Heart right ventricle (tissue), 16 donors: ENCODE results near the gene CX3CL1. TPM values are rescaled to one million over a fixed set of nuclear protein-coding genes. Genes with fewer than 3 reads are reported as not detected.

Source experiments
- ATAC-seq, 8 donors: fragments of 200-7000 bp; cut with Tn5 transposase; one replicate each; pipeline ENCODE4 v1.9.1; 2020; ENCODE audit warnings: mild to moderate bottlenecking in 8 of 8, moderate library complexity in 8 of 8, moderate number of reproducible peaks in 1 of 8
- DNase-seq, 2 donors: peaks; one replicate each; pipeline ENCODE4 v3.0.0-alpha.2; 2020
- H3K27ac ChIP-seq, 10 donors: fragments of 200-600 bp; sonication (generic) in 2 of 10; one replicate each; pipeline versions ENCODE4 v1.5.0 to v1.8.0; 2020 to 2022; ENCODE audit warnings: mild to moderate bottlenecking in 3 of 10
- H3K27me3 ChIP-seq, 7 donors: fragments of 200-600 bp; one replicate each; pipeline ENCODE4 v1.8.0; 2021 to 2022; ENCODE audit warnings: mild to moderate bottlenecking in 2 of 7
- H3K36me3 ChIP-seq, 9 donors: fragments of 200-600 bp; sonication (generic) in 1 of 9; one replicate each; pipeline versions ENCODE4 v1.5.0 to v1.8.0; 2020 to 2022; ENCODE audit warnings: mild to moderate bottlenecking in 2 of 9
- H3K4me1 ChIP-seq, 9 donors: fragments of 200-600 bp; sonication (generic) in 1 of 9; one replicate each; pipeline versions ENCODE4 v1.5.0 to v1.8.0; 2020 to 2022; ENCODE audit warnings: mild to moderate bottlenecking in 4 of 9
- H3K4me3 ChIP-seq, 10 donors: fragments of 200-600 bp; sonication (generic) in 2 of 10; one replicate each; pipeline versions ENCODE4 v1.5.0 to v1.8.0; 2020 to 2022; ENCODE audit warnings: mild to moderate bottlenecking in 7 of 10, moderate library complexity in 2 of 10
- H3K9me3 ChIP-seq, 11 donors: fragments of 200-600 bp in 10 of 11; sonication (generic) in 2 of 11; one replicate each; pipeline versions ENCODE4 v1.5.0 to v1.8.0; 2013 to 2022; ENCODE audit warnings: mild to moderate bottlenecking in 2 of 11, control low read depth in 1 of 11, moderate library complexity in 1 of 11
- CTCF ChIP-seq, 9 donors: fragments of 200-600 bp; sonication (generic) in 2 of 9; IDR thresholded peaks; one replicate each; pipeline versions ENCODE4 v1.5.0 to v1.8.0; 2021 to 2022; ENCODE audit warnings: antibody characterized with exemption in 9 of 9, mild to moderate bottlenecking in 5 of 9, moderate library complexity in 1 of 9
- WGBS, 2 donors: extraction: QIAGEN DNeasy Blood & Tissue Kit; methylation state at CpG; one replicate each; pipeline ENCODE4 v1.1.7; 2013; ENCODE audit warnings: inconsistent platforms in 1 of 2; 5-methylcytosine and 5-hydroxymethylcytosine counted together
- intact Hi-C, 10 donors: fragments of 100-400 bp; cut with DNase I; formaldehyde crosslinking; loops; one replicate each; pipeline versions ENCODE4 v1.11.1 to v1.14.2; 2022
- polyA plus RNA-seq, 2 donors: library from polyadenylated mRNA; stranded (reverse); fragments of 200-250 nt; gene quantifications; one replicate each; pipeline ENCODE4 v1.2.3, GENCODE V29; 2013
- total RNA-seq, 10 donors: library from RNA; stranded (reverse); fragmentation: NEBNext Ultra II Directional in 3 of 10; extraction: Animal tissue kit (Norgen Biotek cat#: 25700) in 3 of 10; gene quantifications; one replicate each; pipeline versions ENCODE4 v1.2.1 to v1.2.4, GENCODE V29; 2021 to 2023
- donor health status: Arrhythmogenic right ventricular cardiomyopathy.
- donor health status: ischemic (EF 13 %, LVEDD 7.1; RV severe dilation, severe dysfunction).
- donor health status: healthy with polysubstance abuse.
- donor health status: DM: no; HTN: yes; CAD: no.
- donor health status: DM: no; HTN: no; CAD: no.
- donor health status: ischemic (EF 25% LVEDD 6.9; RV normal size, moderate dysfunction).
- donor health status: ischemic (EF 25% LVEDD 5.7; RV mildly dilated, moderate dysfunction).
- donor health status: healthy.
- donor health status: DM: yes; HTN: yes; CAD: no.
- donor health status: Ischemic cardiomyopathy.
- donor health status: ischemic (EF 35%, LVEDD 5.7; RV mildly dilated, moderate dysfunction).
- donor health status: nonischemic (EF 11% LVEDD 7.7; RV severe dilation, severe dysfunction).
- donor health status: DM: yes; HTN: yes; CAD: no.
- donor health status: PGD.
- donor health status: ischemic (EF 29% LVEDD 5.4; RV normal size, mild dysfunction).
- donor health status: nonischemic (EF 23%, LVEDD 6.1; RV moderate dilation, normal function).

The CX3CL1 gene
- total and polyA plus RNA-seq, 12 donors, result 7.8 to 46.3 (median 15.5) TPM

DNA sequence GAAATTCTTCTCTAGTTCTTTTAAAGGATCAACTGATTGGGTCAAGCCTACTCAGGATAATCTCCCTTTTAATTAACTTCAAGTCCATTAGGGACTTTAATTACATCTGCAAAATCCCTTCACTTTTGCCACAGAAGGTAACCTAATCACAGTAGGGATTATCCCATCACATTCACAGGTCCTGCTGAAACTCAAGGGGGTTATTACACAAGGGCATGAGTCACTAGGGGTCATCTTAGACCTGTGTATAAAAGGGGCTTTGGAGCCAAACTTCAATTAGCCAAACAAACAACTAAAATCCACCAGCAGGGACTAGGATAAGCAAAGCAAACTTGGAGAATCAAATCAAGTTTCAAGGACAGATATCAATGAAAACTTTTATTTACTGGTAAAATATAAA lies 55.5 kb downstream of the CX3CL1 start:
- H3K4me1 ChIP-seq, result peaks cover 0 to 15% (median 11%) of the 10 kb centered on the region in 9 donors
- TF ChIP-seq CTCF (IDR thresholded peaks at IDR 0.05), result no peak
- no peak for ATAC-seq
- no peaks in the 10 kb centered on the region for H3K27me3 ChIP-seq
- no peaks in the 10 kb centered on the region for H3K9me3 ChIP-seq
- no peak for DNase-seq
- H3K4me3 ChIP-seq, result no peak overlapping the region
- peaks cover 4 to 67% (median 53%) of the 10 kb centered on the region in 9 donors for H3K36me3 ChIP-seq
- intact Hi-C loops, result loop anchor here in 1 of 10 donors (10.0 kb wide), 1 partner anchor 343 kb away; no protein-coding TSS in a partner anchor
- H3K27ac ChIP-seq, result no peak overlapping the region

DNA sequence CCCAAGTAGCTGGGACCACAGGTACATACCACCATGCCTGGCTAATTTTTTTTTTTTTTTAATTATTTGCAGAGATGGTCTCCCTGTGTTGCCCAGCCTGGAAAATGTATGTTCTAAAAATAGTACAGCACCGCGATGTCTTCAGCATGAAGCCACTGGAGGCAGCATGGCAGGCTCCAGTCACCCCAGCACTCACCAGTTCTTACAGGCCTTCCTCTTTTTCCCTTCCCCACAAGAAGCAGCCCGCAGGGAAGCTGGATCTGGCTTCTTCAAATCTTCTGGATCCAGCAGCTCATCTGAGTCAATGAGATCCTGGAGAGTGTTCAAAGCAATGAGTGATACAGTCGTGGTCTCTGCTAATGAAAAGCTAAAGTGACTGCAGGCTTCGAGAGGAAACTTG lies 58.7 kb downstream of the CX3CL1 start:
- H3K4me3 ChIP-seq, result no peak overlapping the region
- H3K9me3 ChIP-seq, result no peaks in the 10 kb centered on the region
- ATAC-seq (no peak), DNase-seq (no peak)
- 68 to 73% methylated on average over 5 of the region's 5 CpGs for WGBS, 2 donors
- TF ChIP-seq CTCF (IDR thresholded peaks at IDR 0.05), result no peak
- H3K4me1 ChIP-seq, result no peaks in the 10 kb centered on the region
- H3K27me3 ChIP-seq, result no peaks in the 10 kb centered on the region
- H3K36me3 ChIP-seq, result peaks cover 5 to 99% (median 83%) of the 10 kb centered on the region in 9 donors
- intact Hi-C loops, result no loop called here
- no peak overlapping the region for H3K27ac ChIP-seq

- H3K4me3 ChIP-seq, result no peak overlapping the region
- H3K36me3 ChIP-seq, result peaks cover 5 to 100% (median 86%) of the 10 kb centered on the region in 9 donors
- no peak for ATAC-seq
- TF ChIP-seq CTCF (IDR thresholded peaks at IDR 0.05), result no peak
- H3K4me1 ChIP-seq, result no peaks in the 10 kb centered on the region
- no peak for DNase-seq
- intact Hi-C loops, result no loop called here
- 92 to 96% methylated on average over 2 of the region's 2 CpGs for WGBS, 2 donors
- no peaks in the 10 kb centered on the region for H3K27me3 ChIP-seq
- no peaks in the 10 kb centered on the region for H3K9me3 ChIP-seq
- no peak overlapping the region for H3K27ac ChIP-seq
Observed at GRCh38 chr16:57432505-57432904, 60.2 kb downstream of the CX3CL1 start.

- intact Hi-C loops, result no loop called here
- no peak for ATAC-seq
- no peak for TF ChIP-seq CTCF (IDR thresholded peaks at IDR 0.05)
- no peaks in the 10 kb centered on the region for H3K27me3 ChIP-seq
- H3K9me3 ChIP-seq, result no peaks in the 10 kb centered on the region
- WGBS, 2 donors, result 85 to 95% methylated on average over 3 of the region's 3 CpGs
- no peak overlapping the region for H3K4me3 ChIP-seq
- no peaks in the 10 kb centered on the region for H3K4me1 ChIP-seq
- no peak for DNase-seq
- no peak overlapping the region for H3K27ac ChIP-seq
- peaks cover 5 to 100% (median 81%) of the 10 kb centered on the region in 9 donors for H3K36me3 ChIP-seq
Observed at GRCh38 chr16:57432989-57433388, 60.7 kb downstream of the CX3CL1 start.
